ENCODE results near the gene S100PBP.
"Not testable (repeated sequence)": the region's sequence is repeated elsewhere in the genome, so short reads cannot be mapped to it uniquely, and the experiment has no call there.

S100PBP gene

GRCh38 chr1:32900956-32901822, 83.7 kb downstream of the S100PBP start, which contains the start of gene TMEM54:
Gene TMEM54, minus strand, starts transcription at chr1:32901389. Its CDS starts 151 bp downstream, at chr1:32901238.
- DNase-seq (ENCODE audit: low spot score) = no peak

- DNase-seq (ENCODE audit: low spot score) = no peak
These were observed 84.5 kb downstream of the S100PBP start for GRCh38 chr1:32901823-32902534.

- DNase-seq (ENCODE audit: low spot score) = no peak
These were observed 85.1 kb downstream of the S100PBP start for GRCh38 chr1:32902535-32902920.

- no peak for DNase-seq (ENCODE audit: low spot score)
These were observed 86.7 kb downstream of the S100PBP start for GRCh38 chr1:32903991-32904785.

GRCh38 chr1:32904797-32905196, 87.3 kb downstream of the S100PBP start:
- no peak for DNase-seq (ENCODE audit: low spot score)

GRCh38 chr1:32905588-32905987, 88.1 kb downstream of the S100PBP start:
- not testable (repeated sequence) for DNase-seq (ENCODE audit: low spot score)

GRCh38 chr1:32906654-32907053, 89.2 kb downstream of the S100PBP start:
- no peak for DNase-seq (ENCODE audit: low spot score)

GRCh38 chr1:32907435-32907834, 90.0 kb downstream of the S100PBP start:
- no peak for DNase-seq (ENCODE audit: low spot score)

Data from hematopoietic multipotent progenitor cell treated with erythropoietin and hydrocortisone succinate and interleukin-3 and kit ligand, for 15 days (in vitro differentiated cells).